ENCODE results near the gene ZNF491.
A peak's percentile ranks its signal among the peaks of the same experiment; 100 is the strongest.
"Not testable (repeated sequence)": the region's sequence is repeated elsewhere in the genome, so short reads cannot be mapped to it uniquely, and the experiment has no call there.

ZNF491 gene

DNA sequence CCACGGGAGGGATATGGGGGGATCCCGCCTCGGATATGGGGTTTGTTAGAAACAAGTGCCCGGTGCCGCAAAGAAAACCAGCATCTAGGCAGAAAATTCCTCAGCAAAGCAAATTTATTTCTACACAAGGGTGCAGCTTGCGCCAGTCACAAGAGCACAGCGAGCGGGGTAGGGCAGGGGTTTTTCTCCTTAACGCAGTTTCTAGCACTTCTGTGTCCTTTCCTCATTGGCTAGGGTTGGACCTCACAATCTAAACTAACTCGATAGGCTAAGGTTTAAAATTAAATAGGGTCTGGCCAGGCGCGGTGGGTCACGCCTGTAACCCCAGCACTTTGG is 16.3 kb downstream of the ZNF491 start:
- Histone ChIP-seq H4K91ac (ENCODE audit: low read depth, low read length, poor library complexity) (peak overlapping the region; percentile 24), H3K23ac (ENCODE audit: low read depth, low read length, poor library complexity) (peak overlapping the region; percentile 45), H3K4me2 (ENCODE audit: insufficient read depth, low read length, poor library complexity, severe bottlenecking) (peak overlapping the region; percentile 71), H3K4me3 (ENCODE audit: low read length in 2 of 2) (peak overlapping the region; percentile 92 to 94), H3K9ac (ENCODE audit: low read depth, low read length, poor library complexity) (no peak overlapping the region), H2AFZ (ENCODE audit: low read length) (peak overlapping the region; percentile 94), H3K4me1 (ENCODE audit: control insufficient read depth in 2 of 2, insufficient read depth in 1 of 2, low read depth in 1 of 2, low read length in 2 of 2) (no peaks in the 10 kb centered on the region), H3K14ac (ENCODE audit: low read length) (peak overlapping the region; percentile 86), H3K4ac (ENCODE audit: low read length) (no peak overlapping the region), H3K79me1 (ENCODE audit: low read depth, low read length) (peaks cover 2% of the 10 kb centered on the region), H4K8ac (ENCODE audit: low read depth, low read length) (no peak overlapping the region), H3K36me3 (replicated peaks in 1 of 2; ENCODE audit: control insufficient read depth in 2 of 2, insufficient read depth in 2 of 2, low read length in 2 of 2) (peaks cover 0 to 44% of the 10 kb centered on the region in 2 donors), H2BK15ac (ENCODE audit: low read length) (peak overlapping the region; percentile 28), H3K27ac (replicated peaks; ENCODE audit: low read length) (peak overlapping the region; percentile 83), H2BK120ac (ENCODE audit: low read depth, low read length) (no peak overlapping the region), H2BK5ac (ENCODE audit: low read length) (no peak overlapping the region), H3K9me3 (replicated peaks in 1 of 2; ENCODE audit: control insufficient read depth in 2 of 2, insufficient read depth in 1 of 2, low read depth in 1 of 2, low read length in 2 of 2) (peaks cover 6 to 46% of the 10 kb centered on the region in 2 donors), H3K27me3 (ENCODE audit: control insufficient read depth in 3 of 3, insufficient read depth in 3 of 3, low read depth in 1 of 3, low read length in 3 of 3) (no peaks in the 10 kb centered on the region), H3K18ac (ENCODE audit: low read length) (peak overlapping the region; percentile 94), H2BK12ac (ENCODE audit: low read length) (no peak overlapping the region), H2AK5ac (ENCODE audit: low read depth, low read length) (no peak overlapping the region)
- no peak for DNase-seq (ENCODE audit: low spot score)
- no CpG with 5 or more reads among the region's 13 CpGs for WGBS, 2 donors (ENCODE audit: extremely low coverage in 2 of 2, insufficient read length in 2 of 2, insufficient replicate concordance in 1 of 2)

DNA sequence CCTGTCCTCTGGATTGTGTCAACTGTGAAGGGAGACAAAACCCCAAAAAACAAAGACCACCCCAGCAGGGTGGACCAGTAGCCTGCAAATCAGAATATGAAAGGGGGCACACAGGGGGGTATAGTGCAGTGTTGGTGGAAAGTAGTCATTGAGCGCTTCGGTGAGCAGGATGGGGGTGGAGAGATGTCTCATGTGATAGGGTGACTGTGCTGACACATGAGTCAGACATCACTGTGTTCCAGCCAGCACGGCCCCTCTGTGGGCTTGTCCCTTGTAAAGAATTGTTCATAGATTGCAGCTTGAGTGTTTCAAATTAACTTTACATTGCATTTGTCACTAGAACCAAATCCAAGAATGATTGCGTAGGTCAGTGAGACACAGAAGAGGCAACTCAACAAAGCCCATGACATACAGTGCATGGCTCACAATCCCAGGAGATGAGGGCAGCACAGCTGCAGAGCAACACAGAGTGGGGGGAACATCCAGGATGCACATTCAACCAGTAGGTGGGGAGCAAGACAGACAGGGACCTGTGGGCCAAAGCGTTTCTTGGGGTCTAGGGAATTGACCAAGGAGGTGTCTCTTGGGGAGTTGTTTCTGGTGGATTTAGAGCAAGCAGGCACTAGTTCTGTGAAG is 23.3 kb downstream of the ZNF491 start:
- no peak overlapping the region for H2AFZ ChIP-seq (ENCODE audit: low read length)
- H3K9me3 ChIP-seq (replicated peaks in 1 of 2; ENCODE audit: control insufficient read depth in 2 of 2, insufficient read depth in 1 of 2, low read depth in 1 of 2, low read length in 2 of 2), result peaks cover 12 to 84% of the 10 kb centered on the region in 2 donors
- H3K36me3 ChIP-seq (replicated peaks in 1 of 2; ENCODE audit: control insufficient read depth in 2 of 2, insufficient read depth in 2 of 2, low read length in 2 of 2), result peaks cover 11 to 75% of the 10 kb centered on the region in 2 donors
- H3K4me2 ChIP-seq (ENCODE audit: insufficient read depth, low read length, poor library complexity, severe bottlenecking), result no peak overlapping the region
- H4K8ac ChIP-seq (ENCODE audit: low read depth, low read length), result no peak overlapping the region
- H2AK5ac ChIP-seq (ENCODE audit: low read depth, low read length), result no peak overlapping the region
- no peak overlapping the region for H3K27ac ChIP-seq (replicated peaks; ENCODE audit: low read length)
- no peak overlapping the region for H2BK5ac ChIP-seq (ENCODE audit: low read length)
- no peak overlapping the region for H3K23ac ChIP-seq (ENCODE audit: low read depth, low read length, poor library complexity)
- no peaks in the 10 kb centered on the region for H3K4me1 ChIP-seq (ENCODE audit: control insufficient read depth in 2 of 2, insufficient read depth in 1 of 2, low read depth in 1 of 2, low read length in 2 of 2)
- no peak overlapping the region for H2BK120ac ChIP-seq (ENCODE audit: low read depth, low read length)
- no peak overlapping the region for H2BK12ac ChIP-seq (ENCODE audit: low read length)
- WGBS, 2 donors (ENCODE audit: extremely low coverage in 2 of 2, insufficient read length in 2 of 2, insufficient replicate concordance in 1 of 2), result no CpG with 5 or more reads among the region's 5 CpGs
- peaks cover 3% of the 10 kb centered on the region for H3K79me1 ChIP-seq (ENCODE audit: low read depth, low read length)
- no peak overlapping the region for H3K4me3 ChIP-seq (ENCODE audit: low read length in 2 of 2)
- H3K9ac ChIP-seq (ENCODE audit: low read depth, low read length, poor library complexity), result no peak overlapping the region
- no peak overlapping the region for H3K14ac ChIP-seq (ENCODE audit: low read length)
- no peaks in the 10 kb centered on the region for H3K27me3 ChIP-seq (ENCODE audit: control insufficient read depth in 3 of 3, insufficient read depth in 3 of 3, low read depth in 1 of 3, low read length in 3 of 3)
- H4K91ac ChIP-seq (ENCODE audit: low read depth, low read length, poor library complexity), result no peak overlapping the region
- no peak overlapping the region for H2BK15ac ChIP-seq (ENCODE audit: low read length)
- H3K4ac ChIP-seq (ENCODE audit: low read length), result no peak overlapping the region
- no peak for DNase-seq (ENCODE audit: low spot score)
- H3K18ac ChIP-seq (ENCODE audit: low read length), result no peak overlapping the region

DNA sequence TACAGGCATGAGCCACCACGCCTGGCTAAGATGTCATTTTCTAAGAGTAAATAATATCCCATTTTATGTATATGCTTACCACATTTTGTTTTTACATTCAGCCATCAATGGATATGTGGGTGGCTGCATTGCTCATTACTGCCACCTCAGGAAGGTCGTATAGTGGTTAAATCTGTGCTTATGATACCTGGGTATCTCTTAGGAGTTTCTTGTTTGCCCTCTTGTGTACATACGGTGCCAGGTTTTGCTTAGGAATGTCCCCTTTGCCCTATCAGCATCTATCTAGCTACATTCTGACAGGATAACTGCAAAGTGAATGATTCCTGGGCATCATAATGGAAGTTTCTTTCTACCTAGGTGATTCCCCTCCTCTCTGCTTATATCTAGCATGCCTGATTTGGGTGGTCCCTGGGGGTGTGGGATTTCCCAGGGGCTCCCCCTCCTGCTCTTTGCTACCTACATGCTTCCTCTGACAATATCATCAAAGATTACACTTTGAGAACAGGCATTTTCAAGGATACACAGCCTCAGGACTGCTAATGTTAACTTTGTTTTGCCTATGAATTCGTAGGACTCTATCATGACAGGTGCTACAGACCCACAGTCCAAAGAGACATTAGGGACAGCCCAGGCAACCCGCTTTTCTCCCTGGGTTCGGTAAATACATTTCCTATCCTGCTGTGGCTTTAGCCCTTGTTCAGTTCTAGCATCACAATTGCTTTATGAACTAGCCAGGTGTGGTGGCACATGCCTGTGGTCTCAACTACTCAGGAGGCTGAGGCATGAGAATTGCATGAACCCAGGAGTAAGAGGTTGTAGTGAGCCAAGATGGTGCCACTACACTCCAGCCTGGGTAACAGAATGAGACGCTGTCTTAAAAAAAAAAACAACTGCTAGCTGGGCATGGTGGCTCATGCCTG is 30.9 kb downstream of the ZNF491 start:
- H3K4me1 ChIP-seq (ENCODE audit: control insufficient read depth in 2 of 2, insufficient read depth in 1 of 2, low read depth in 1 of 2, low read length in 2 of 2); H3K4me2 ChIP-seq (ENCODE audit: insufficient read depth, low read length, poor library complexity, severe bottlenecking); H2BK5ac ChIP-seq (ENCODE audit: low read length); H3K27ac ChIP-seq (replicated peaks; ENCODE audit: low read length); H3K79me1 ChIP-seq (ENCODE audit: low read depth, low read length); H2AFZ ChIP-seq (ENCODE audit: low read length); H3K18ac ChIP-seq (ENCODE audit: low read length); H3K23ac ChIP-seq (ENCODE audit: low read depth, low read length, poor library complexity); H3K4ac ChIP-seq (ENCODE audit: low read length); H3K9ac ChIP-seq (ENCODE audit: low read depth, low read length, poor library complexity); DNase-seq (ENCODE audit: low spot score); H2BK120ac ChIP-seq (ENCODE audit: low read depth, low read length); H3K27me3 ChIP-seq (ENCODE audit: control insufficient read depth in 3 of 3, insufficient read depth in 3 of 3, low read depth in 1 of 3, low read length in 3 of 3); H2AK5ac ChIP-seq (ENCODE audit: low read depth, low read length); H4K8ac ChIP-seq (ENCODE audit: low read depth, low read length); H3K14ac ChIP-seq (ENCODE audit: low read length); H3K4me3 ChIP-seq (ENCODE audit: low read length in 2 of 2); H2BK15ac ChIP-seq (ENCODE audit: low read length); H4K91ac ChIP-seq (ENCODE audit: low read depth, low read length, poor library complexity); H2BK12ac ChIP-seq (ENCODE audit: low read length): not testable (repeated sequence)
- H3K36me3 ChIP-seq (replicated peaks in 1 of 2; ENCODE audit: control insufficient read depth in 2 of 2, insufficient read depth in 2 of 2, low read length in 2 of 2), result peaks cover 21 to 91% of the 10 kb centered on the region in 2 donors
- WGBS, 2 donors (ENCODE audit: extremely low coverage in 2 of 2, insufficient read length in 2 of 2, insufficient replicate concordance in 1 of 2), result no CpG with 5 or more reads among the region's 7 CpGs
- H3K9me3 ChIP-seq (replicated peaks in 1 of 2; ENCODE audit: control insufficient read depth in 2 of 2, insufficient read depth in 1 of 2, low read depth in 1 of 2, low read length in 2 of 2), result peaks cover 12 to 91% of the 10 kb centered on the region in 2 donors

GRCh38 chr19:11832253-11832912 is 34.1 kb downstream of the ZNF491 start:
- DNase-seq (ENCODE audit: low spot score), result no peak
- H3K4ac ChIP-seq (ENCODE audit: low read length), result no peak overlapping the region
- H3K36me3 ChIP-seq (replicated peaks in 1 of 2; ENCODE audit: control insufficient read depth in 2 of 2, insufficient read depth in 2 of 2, low read length in 2 of 2), result peaks cover 19 to 84% of the 10 kb centered on the region in 2 donors
- no peak overlapping the region for H3K9ac ChIP-seq (ENCODE audit: low read depth, low read length, poor library complexity)
- WGBS, 2 donors (ENCODE audit: extremely low coverage in 2 of 2, insufficient read length in 2 of 2, insufficient replicate concordance in 1 of 2), result no CpG with 5 or more reads among the region's 8 CpGs
- no peaks in the 10 kb centered on the region for H3K79me1 ChIP-seq (ENCODE audit: low read depth, low read length)
- H3K27me3 ChIP-seq (ENCODE audit: control insufficient read depth in 3 of 3, insufficient read depth in 3 of 3, low read depth in 1 of 3, low read length in 3 of 3), result no peaks in the 10 kb centered on the region
- no peak overlapping the region for H2BK120ac ChIP-seq (ENCODE audit: low read depth, low read length)
- H3K27ac ChIP-seq (replicated peaks; ENCODE audit: low read length), result no peak overlapping the region
- H3K4me2 ChIP-seq (ENCODE audit: insufficient read depth, low read length, poor library complexity, severe bottlenecking), result no peak overlapping the region
- H2BK5ac ChIP-seq (ENCODE audit: low read length), result no peak overlapping the region
- no peak overlapping the region for H2AK5ac ChIP-seq (ENCODE audit: low read depth, low read length)
- no peak overlapping the region for H4K91ac ChIP-seq (ENCODE audit: low read depth, low read length, poor library complexity)
- H2BK12ac ChIP-seq (ENCODE audit: low read length), result no peak overlapping the region
- H2AFZ ChIP-seq (ENCODE audit: low read length), result no peak overlapping the region
- peaks cover 12 to 91% of the 10 kb centered on the region in 2 donors for H3K9me3 ChIP-seq (replicated peaks in 1 of 2; ENCODE audit: control insufficient read depth in 2 of 2, insufficient read depth in 1 of 2, low read depth in 1 of 2, low read length in 2 of 2)
- no peak overlapping the region for H3K23ac ChIP-seq (ENCODE audit: low read depth, low read length, poor library complexity)
- H3K18ac ChIP-seq (ENCODE audit: low read length), result no peak overlapping the region
- no peaks in the 10 kb centered on the region for H3K4me1 ChIP-seq (ENCODE audit: control insufficient read depth in 2 of 2, insufficient read depth in 1 of 2, low read depth in 1 of 2, low read length in 2 of 2)
- no peak overlapping the region for H3K14ac ChIP-seq (ENCODE audit: low read length)
- H2BK15ac ChIP-seq (ENCODE audit: low read length), result no peak overlapping the region
- no peak overlapping the region for H3K4me3 ChIP-seq (ENCODE audit: low read length in 2 of 2)
- no peak overlapping the region for H4K8ac ChIP-seq (ENCODE audit: low read depth, low read length)

Measured in neuronal stem cell (in vitro differentiated cells).